Keratinocyte (primary cell): ENCODE results near the gene ITGA3. TPM values are rescaled to one million over a fixed set of nuclear protein-coding genes. Genes with fewer than 3 reads are reported as not detected.

Source experiments
- DNase-seq: peaks from one replicate; pipeline ENCODE4 v3.0.0-alpha.2; 2011; ENCODE audit warnings: low read depth, missing footprints, low spot score
- FAIRE-seq: peaks from 2 replicates; lab custom pipeline; 2011; peaks lifted over from hg19 to GRCh38; lab: Jason Lieb, UNC
- H2AFZ ChIP-seq: 2 replicates; pipeline ENCODE4 v1.6.0; 2012; ENCODE audit warnings: low read length, control low read depth, inconsistent platforms; ENCODE audit not compliant: control insufficient read depth
- H3K27ac ChIP-seq: 2 replicates; pipeline ENCODE4 v1.5.1; 2011; ENCODE audit warnings: low read length; ENCODE audit not compliant: control insufficient read depth, insufficient read depth
- H3K27me3 ChIP-seq: 3 replicates; pipeline ENCODE4 v1.6.0; 2011; ENCODE audit warnings: low read length; ENCODE audit not compliant: control insufficient read depth, insufficient read depth; ENCODE audit errors: extremely low read depth
- H3K36me3 ChIP-seq, 2 experiments: 2 replicates in 1 of 2; 3 replicates in 1 of 2; pipeline ENCODE4 v1.5.1; 2011; ENCODE audit warnings: low read length in 2 of 2, mild to moderate bottlenecking in 1 of 2; ENCODE audit not compliant: control insufficient read depth in 2 of 2, insufficient read depth in 2 of 2; ENCODE audit errors: extremely low read depth in 1 of 2
- H3K4me1 ChIP-seq: 3 replicates; pipeline ENCODE4 v1.5.1; 2011; ENCODE audit warnings: low read length; ENCODE audit not compliant: control insufficient read depth, insufficient read depth; ENCODE audit errors: extremely low read depth
- H3K4me2 ChIP-seq: 3 replicates; pipeline ENCODE4 v1.6.0; 2011; ENCODE audit warnings: low read depth, low read length; ENCODE audit not compliant: control insufficient read depth, insufficient read depth; ENCODE audit errors: extremely low read depth
- H3K4me3 ChIP-seq, 3 experiments: fragments of 200-600 bp in 1 of 3; sonication (generic) in 1 of 3; 2 replicates in 2 of 3; 3 replicates in 1 of 3; pipeline ENCODE4 v1.5.1; 2011 to 2016; ENCODE audit warnings: low read length in 3 of 3, mild to moderate bottlenecking in 3 of 3, control low read depth in 2 of 3, inconsistent platforms in 1 of 3, low read depth in 1 of 3, mixed read lengths in 1 of 3, mixed run types in 1 of 3, moderate library complexity in 1 of 3; ENCODE audit not compliant: control insufficient read depth in 2 of 3, insufficient read depth in 2 of 3; ENCODE audit errors: extremely low read depth in 1 of 3
- H3K79me2 ChIP-seq: 2 replicates; pipeline ENCODE4 v1.6.0; 2012; ENCODE audit warnings: low read length; ENCODE audit not compliant: control insufficient read depth, insufficient read depth
- H3K9ac ChIP-seq: 3 replicates; pipeline ENCODE4 v1.6.0; 2011; ENCODE audit warnings: low read length; ENCODE audit not compliant: control insufficient read depth, insufficient read depth; ENCODE audit errors: extremely low read depth
- H3K9me1 ChIP-seq: 3 replicates; pipeline ENCODE4 v1.6.0; 2011; ENCODE audit warnings: low read length; ENCODE audit not compliant: control insufficient read depth, insufficient read depth; ENCODE audit errors: extremely low read depth
- H3K9me3 ChIP-seq: 2 replicates; pipeline ENCODE4 v1.5.1; 2012; ENCODE audit warnings: low read depth, low read length; ENCODE audit not compliant: control insufficient read depth
- H4K20me1 ChIP-seq: 3 replicates; pipeline ENCODE4 v1.6.0; 2011; ENCODE audit warnings: low read length; ENCODE audit not compliant: control insufficient read depth, insufficient read depth; ENCODE audit errors: extremely low read depth
- EZH2 ChIP-seq: IDR thresholded peaks from one replicate; pipeline ENCODE4 v1.6.1; 2012; ENCODE audit warnings: inconsistent platforms, mild to moderate bottlenecking, low read length, moderate library complexity
- dilution Hi-C: fragments of 300-500 bp; cut with MboI; formaldehyde crosslinking; loops from one replicate; pipeline ENCODE4 v1.7.0; 2020; ENCODE audit warnings: low sequenced_read_pairs; ENCODE audit not compliant: extremely low pct_ligation_motif_present
- polyA plus RNA-seq, 5 experiments: library from polyadenylated mRNA; depleted of rRNA in 3 of 5; stranded (reverse) in 3 of 5; stranded (forward) in 1 of 5; unstranded in 1 of 5; fragments of >200 nt; gene quantifications; 1 replicate in 1 of 5; 2 replicates in 3 of 5; 3 replicates in 1 of 5; pipeline versions ENCODE4 v1.2.1 to v1.2.3, GENCODE V29; 2011 to 2012; ENCODE audit warnings: missing spikeins in 2 of 5, low read depth in 1 of 5, low replicate concordance in 1 of 5
- TF ChIP-seq, protein P1 (sequence below), 3 experiments: IDR thresholded peaks in 1 of 3; conservative IDR thresholded peaks in 1 of 3; optimal IDR thresholded peaks in 1 of 3; 2 replicates in 2 of 3; 3 replicates in 1 of 3; pipeline versions ENCODE3 to v1.5.1; 2011; ENCODE audit warnings: low read length in 3 of 3, mild to moderate bottlenecking in 3 of 3, moderate library complexity in 2 of 3, control low read depth in 1 of 3, inconsistent platforms in 1 of 3; ENCODE audit not compliant: insufficient read depth in 2 of 3; ENCODE audit errors: extremely low read depth in 1 of 3

ITGA3 gene
- polyA plus RNA-seq, 1 donor (not counting 4 experiments of a cell fraction or from before 2014, with no cell fraction given), result 427 TPM

- Histone ChIP-seq H3K4me2 (peak overlapping the region; percentile 90), H3K27ac (peak overlapping the region; percentile 91), H4K20me1 (peaks cover 4% of the 10 kb centered on the region), H3K9ac (peak overlapping the region; percentile 94), H3K4me3 (peak overlapping the region; percentile 82 to 97 (median 86)), H3K4me1 (peaks cover 64% of the 10 kb centered on the region), H3K27me3 (no peaks in the 10 kb centered on the region), H3K9me1 (no peaks in the 10 kb centered on the region), H2AFZ (no peak overlapping the region), H3K9me3 (no peaks in the 10 kb centered on the region), H3K36me3 (peaks cover 21 to 51% of the 10 kb centered on the region in 2 experiments), H3K79me2 (peaks cover 72% of the 10 kb centered on the region)
- no peak for DNase-seq
- TF ChIP-seq, protein P1, sequence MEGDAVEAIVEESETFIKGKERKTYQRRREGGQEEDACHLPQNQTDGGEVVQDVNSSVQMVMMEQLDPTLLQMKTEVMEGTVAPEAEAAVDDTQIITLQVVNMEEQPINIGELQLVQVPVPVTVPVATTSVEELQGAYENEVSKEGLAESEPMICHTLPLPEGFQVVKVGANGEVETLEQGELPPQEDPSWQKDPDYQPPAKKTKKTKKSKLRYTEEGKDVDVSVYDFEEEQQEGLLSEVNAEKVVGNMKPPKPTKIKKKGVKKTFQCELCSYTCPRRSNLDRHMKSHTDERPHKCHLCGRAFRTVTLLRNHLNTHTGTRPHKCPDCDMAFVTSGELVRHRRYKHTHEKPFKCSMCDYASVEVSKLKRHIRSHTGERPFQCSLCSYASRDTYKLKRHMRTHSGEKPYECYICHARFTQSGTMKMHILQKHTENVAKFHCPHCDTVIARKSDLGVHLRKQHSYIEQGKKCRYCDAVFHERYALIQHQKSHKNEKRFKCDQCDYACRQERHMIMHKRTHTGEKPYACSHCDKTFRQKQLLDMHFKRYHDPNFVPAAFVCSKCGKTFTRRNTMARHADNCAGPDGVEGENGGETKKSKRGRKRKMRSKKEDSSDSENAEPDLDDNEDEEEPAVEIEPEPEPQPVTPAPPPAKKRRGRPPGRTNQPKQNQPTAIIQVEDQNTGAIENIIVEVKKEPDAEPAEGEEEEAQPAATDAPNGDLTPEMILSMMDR (optimal IDR thresholded peaks at IDR 0.05 in 1 of 3, IDR thresholded peaks at IDR 0.05 in 1 of 3, conservative IDR thresholded peaks at IDR 0.05 in 1 of 3; ENCODE audit: extremely low read depth in 1 of 3, insufficient read depth in 2 of 3, low read length in 3 of 3), result no peak
- no peak for TF ChIP-seq EZH2
- FAIRE-seq, result peak; percentile 59
- dilution Hi-C loops, result no loop called here
These were observed 3.3 kb downstream of the ITGA3 start for GRCh38 chr17:50059256-50059655.

- Histone ChIP-seq H3K4me3 (peak overlapping the region; percentile 82 to 97 (median 86)), H2AFZ (no peak overlapping the region), H3K36me3 (peaks cover 21 to 56% of the 10 kb centered on the region in 2 experiments), H3K79me2 (peaks cover 77% of the 10 kb centered on the region), H3K9me1 (no peaks in the 10 kb centered on the region), H3K9ac (peak overlapping the region; percentile 94), H3K4me2 (peak overlapping the region; percentile 90), H3K9me3 (no peaks in the 10 kb centered on the region), H4K20me1 (peaks cover 4% of the 10 kb centered on the region), H3K27ac (peak overlapping the region; percentile 91), H3K27me3 (no peaks in the 10 kb centered on the region), H3K4me1 (peaks cover 65% of the 10 kb centered on the region)
- TF ChIP-seq EZH2, result no peak
- TF ChIP-seq, protein P1 (optimal IDR thresholded peaks at IDR 0.05 in 1 of 3, IDR thresholded peaks at IDR 0.05 in 1 of 3, conservative IDR thresholded peaks at IDR 0.05 in 1 of 3; ENCODE audit: extremely low read depth in 1 of 3, insufficient read depth in 2 of 3, low read length in 3 of 3), result no peak
- FAIRE-seq, result no peak
- no peak for DNase-seq
- dilution Hi-C loops, result no loop called here
These were observed 3.9 kb downstream of the ITGA3 start for GRCh38 chr17:50059759-50060273.
